ENCODE results near the gene SUGCT. TPM values are rescaled to one million over a fixed set of nuclear protein-coding genes. Genes with fewer than 3 reads are reported as not detected.
"Not testable (repeated sequence)": the region's sequence is repeated elsewhere in the genome, so short reads cannot be mapped to it uniquely, and the experiment has no call there.

SUGCT gene
- total RNA-seq, 1 experiment from 2014 or later, result 1.3 TPM

GRCh38 chr7:40137563-40137962 lies 2.8 kb downstream of the SUGCT start:
- DNase-seq (ENCODE audit: extremely low read depth, low read depth), result no peak

- no peak for DNase-seq (ENCODE audit: extremely low read depth, low read depth)
These were observed 4.2 kb downstream of the SUGCT start for GRCh38 chr7:40138973-40139372.

GRCh38 chr7:40139891-40140290 lies 5.1 kb downstream of the SUGCT start:
- DNase-seq (ENCODE audit: extremely low read depth, low read depth), result not testable (repeated sequence)

- DNase-seq (ENCODE audit: extremely low read depth, low read depth), result not testable (repeated sequence)
These were observed 7.1 kb downstream of the SUGCT start for GRCh38 chr7:40141916-40142315.

- DNase-seq (ENCODE audit: extremely low read depth, low read depth), result not testable (repeated sequence)
These were observed 10.9 kb downstream of the SUGCT start for GRCh38 chr7:40145596-40146130.

GRCh38 chr7:40147371-40148246 lies 12.8 kb downstream of the SUGCT start:
- no peak for DNase-seq (ENCODE audit: extremely low read depth, low read depth)

GRCh38 chr7:40148247-40148580 lies 13.4 kb downstream of the SUGCT start:
- not testable (repeated sequence) for DNase-seq (ENCODE audit: extremely low read depth, low read depth)

- DNase-seq (ENCODE audit: extremely low read depth, low read depth), result no peak
These were observed 13.9 kb downstream of the SUGCT start for GRCh38 chr7:40148671-40149070.

GRCh38 chr7:40151504-40151903 lies 16.7 kb downstream of the SUGCT start:
- DNase-seq (ENCODE audit: extremely low read depth, low read depth), result no peak

GRCh38 chr7:40156988-40157387 lies 22.2 kb downstream of the SUGCT start:
- no peak for DNase-seq (ENCODE audit: extremely low read depth, low read depth)

- DNase-seq (ENCODE audit: extremely low read depth, low read depth), result no peak
These were observed 27.7 kb downstream of the SUGCT start for GRCh38 chr7:40162516-40162915.

GRCh38 chr7:40165216-40165615 lies 30.4 kb downstream of the SUGCT start:
- DNase-seq (ENCODE audit: extremely low read depth, low read depth), result no peak

GRCh38 chr7:40167291-40167690 lies 32.5 kb downstream of the SUGCT start:
- DNase-seq (ENCODE audit: extremely low read depth, low read depth), result no peak

- not testable (repeated sequence) for DNase-seq (ENCODE audit: extremely low read depth, low read depth)
These were observed 33.5 kb downstream of the SUGCT start for GRCh38 chr7:40168266-40168665.

- not testable (repeated sequence) for DNase-seq (ENCODE audit: extremely low read depth, low read depth)
These were observed 38.3 kb downstream of the SUGCT start for GRCh38 chr7:40173121-40173520.

- DNase-seq (ENCODE audit: extremely low read depth, low read depth), result not testable (repeated sequence)
These were observed 40.5 kb downstream of the SUGCT start for GRCh38 chr7:40175256-40175655.

- DNase-seq (ENCODE audit: extremely low read depth, low read depth), result no peak
These were observed 41.1 kb downstream of the SUGCT start for GRCh38 chr7:40175725-40176510.

GRCh38 chr7:40177071-40177470 lies 42.3 kb downstream of the SUGCT start:
- no peak for DNase-seq (ENCODE audit: extremely low read depth, low read depth)

GRCh38 chr7:40182452-40182851 lies 47.6 kb downstream of the SUGCT start:
- no peak for DNase-seq (ENCODE audit: extremely low read depth, low read depth)

- no peak for DNase-seq (ENCODE audit: extremely low read depth, low read depth)
These were observed 51.8 kb downstream of the SUGCT start for GRCh38 chr7:40186586-40186985.

GRCh38 chr7:40192036-40192435 lies 57.2 kb downstream of the SUGCT start:
- DNase-seq (ENCODE audit: extremely low read depth, low read depth), result no peak

GRCh38 chr7:40194745-40195144 lies 59.9 kb downstream of the SUGCT start:
- DNase-seq (ENCODE audit: extremely low read depth, low read depth), result no peak
